HG03139 (cell line): Measurements from ENCODE around the gene CYP4V2.
"Not testable (repeated sequence)": the region's sequence is repeated elsewhere in the genome, so short reads cannot be mapped to it uniquely, and the experiment has no call there.

ENCODE experiments used
- ATAC-seq: cut with Tn5 transposase; IDR thresholded peaks from one replicate; pipeline ENCODE4 v1.9.1; 2021; ENCODE audit not compliant: unreplicated experiment

Gene CYP4V2

DNA sequence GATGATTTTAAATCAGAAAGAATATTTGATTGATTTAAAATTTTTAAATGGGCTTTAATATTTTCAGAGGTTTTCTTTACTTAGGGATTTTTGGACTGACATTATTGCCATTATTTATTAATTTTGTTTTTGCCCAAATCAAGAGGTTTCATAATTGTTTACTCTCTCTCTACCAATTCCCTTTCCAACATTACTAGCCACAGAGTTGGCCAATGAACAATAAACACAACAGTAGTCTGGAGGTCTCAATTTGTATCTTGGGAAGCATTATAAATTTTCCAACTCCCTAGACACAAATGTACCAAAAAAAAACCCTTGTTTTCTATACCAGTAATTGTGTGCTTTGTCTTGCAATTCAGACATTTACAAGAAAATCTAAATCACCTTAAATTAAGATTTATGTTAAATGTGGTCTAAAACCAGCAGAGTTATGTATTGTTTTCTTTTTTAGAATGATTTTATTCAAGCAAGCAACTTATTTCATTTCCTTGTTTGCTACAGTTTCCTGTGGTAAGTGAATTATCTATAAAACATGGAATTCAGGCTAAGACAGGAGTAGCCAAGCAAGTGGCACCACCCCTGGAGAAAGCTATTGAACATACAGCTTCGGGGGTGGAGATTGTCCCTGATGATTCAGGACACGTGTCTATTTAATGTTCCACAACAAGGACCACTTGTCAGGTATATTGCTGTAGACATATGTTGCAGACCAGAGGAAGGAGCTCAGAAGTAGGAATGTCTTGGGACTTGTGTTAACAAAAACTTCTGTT lies 36.6 kb downstream of the CYP4V2 start:
- ATAC-seq, result no peak

DNA sequence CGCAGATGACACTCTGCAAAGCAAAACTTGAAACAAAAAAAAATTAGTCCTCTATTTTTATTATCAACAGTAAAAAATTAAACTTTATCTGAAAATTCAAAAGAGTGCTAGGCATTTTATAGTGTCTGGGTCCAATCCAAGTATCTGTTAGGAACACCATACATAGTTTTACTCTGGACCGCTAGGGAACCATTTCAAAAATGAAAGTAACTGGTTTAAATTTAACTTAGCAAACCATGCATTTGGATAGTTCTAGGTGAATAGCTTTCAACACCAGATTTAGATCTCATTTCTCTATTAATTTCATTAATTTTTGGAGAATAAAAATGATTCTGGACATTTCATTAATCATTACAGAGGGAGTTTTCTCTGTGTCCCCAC lies 37.1 kb downstream of the CYP4V2 start:
- ATAC-seq, result no peak

DNA sequence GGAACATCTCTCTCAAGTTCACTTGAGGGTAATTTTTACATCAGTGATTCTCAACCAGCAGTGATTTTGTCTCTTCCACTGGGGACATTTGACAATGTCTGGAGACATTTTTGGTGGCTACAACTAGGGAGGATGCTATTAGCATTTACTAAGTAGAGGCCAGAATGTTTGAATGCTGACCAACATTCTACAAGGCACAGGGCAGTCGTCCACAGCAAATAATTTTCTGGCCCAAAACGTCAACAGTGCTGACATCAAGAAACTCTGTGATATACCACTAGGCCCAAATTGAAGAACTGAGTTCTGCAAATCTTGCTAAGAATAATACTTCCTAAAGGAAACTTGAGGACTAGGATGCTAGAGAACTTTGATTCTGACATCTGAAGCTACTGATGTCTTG lies 43.0 kb downstream of the CYP4V2 start:
- no peak for ATAC-seq

GRCh38 chr4:186236126-186236525 lies 44.8 kb downstream of the CYP4V2 start:
- ATAC-seq, result no peak

DNA sequence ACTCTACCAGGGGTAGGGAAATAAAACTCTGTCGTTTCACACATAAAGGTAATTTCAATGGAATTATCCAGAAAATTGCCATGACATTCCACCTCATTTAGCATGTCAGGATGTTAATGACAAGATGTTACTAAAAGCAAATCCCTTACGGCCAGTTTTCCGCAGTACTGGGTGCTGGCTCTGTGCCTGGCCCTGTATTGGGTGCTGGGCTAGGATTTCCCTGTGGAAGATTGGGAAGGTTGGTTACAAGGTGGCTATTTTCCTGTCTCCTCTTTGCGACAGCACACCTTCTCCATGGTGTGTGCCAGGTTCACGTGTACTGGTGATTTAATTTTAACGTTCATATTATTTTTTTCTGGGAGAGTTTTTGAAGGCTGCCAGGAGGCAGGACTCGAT lies 49.1 kb downstream of the CYP4V2 start:
- no peak for ATAC-seq

DNA sequence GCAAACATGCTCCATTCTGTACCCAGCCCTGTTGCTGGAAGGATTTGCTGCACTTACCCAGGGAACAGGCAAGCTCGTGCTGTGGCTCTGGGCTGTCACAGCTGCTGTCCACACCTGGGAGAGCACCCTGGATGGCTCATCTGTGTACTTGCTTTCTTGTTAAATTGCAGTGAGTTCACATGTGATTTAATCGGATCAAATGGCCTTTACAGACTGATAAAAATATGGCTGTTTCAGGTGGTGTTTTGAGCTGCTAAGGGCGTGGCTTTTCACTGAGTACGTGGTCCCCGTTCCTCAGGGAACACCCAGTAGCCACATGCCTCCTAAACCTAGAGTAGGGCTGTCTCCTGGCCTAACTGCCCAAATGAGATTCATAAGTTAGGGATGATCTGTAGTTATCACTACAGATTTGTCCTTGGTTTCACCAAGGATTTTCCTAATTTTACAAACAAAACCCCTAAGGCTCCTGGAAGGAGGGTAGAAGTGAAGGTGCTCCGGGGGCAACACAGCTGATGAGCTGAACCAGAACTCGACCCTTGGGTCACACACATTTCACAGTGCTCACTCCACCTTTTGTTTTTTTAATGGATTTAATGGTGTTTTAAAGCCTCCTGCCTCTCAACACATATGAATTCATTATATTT lies 49.6 kb downstream of the CYP4V2 start:
- no peak for ATAC-seq

DNA sequence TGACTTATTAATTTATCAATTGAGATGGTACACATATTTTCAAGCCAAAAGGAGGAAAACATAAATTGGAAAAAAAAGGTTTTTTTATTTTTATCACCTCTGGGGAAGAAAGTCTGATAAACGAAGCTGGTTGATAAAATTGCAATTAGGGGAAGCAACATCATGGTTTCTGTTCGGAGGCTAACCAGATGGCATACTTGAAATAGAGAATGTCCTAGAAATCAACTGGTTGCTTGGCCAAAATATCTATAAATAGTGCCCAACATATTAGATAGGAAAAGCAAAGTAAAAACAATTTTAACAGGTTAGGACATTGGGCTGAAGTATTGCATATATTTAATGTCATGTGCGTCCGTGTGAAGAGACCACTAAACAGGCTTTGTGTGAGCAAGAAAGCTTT lies 50.2 kb downstream of the CYP4V2 start:
- ATAC-seq, result no peak

DNA sequence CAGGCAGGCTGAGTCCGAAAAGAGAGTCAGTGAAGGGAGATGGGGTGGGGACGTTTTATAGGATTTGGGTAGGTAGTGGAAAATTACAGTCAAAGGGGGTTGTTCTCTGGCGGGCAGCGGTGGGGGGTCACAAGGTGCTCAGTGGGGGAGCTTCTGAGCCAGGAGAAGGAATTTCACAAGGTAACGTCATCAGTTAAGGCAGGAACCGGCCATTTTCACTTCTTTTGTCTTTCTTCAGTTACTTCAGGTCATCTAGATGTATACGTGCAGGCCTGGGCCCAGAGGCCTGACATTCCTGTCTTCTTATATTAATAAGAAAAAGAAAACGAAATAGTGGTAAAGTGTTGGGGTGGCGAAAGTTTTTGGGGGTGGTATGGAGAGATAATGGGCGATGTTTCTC lies 50.7 kb downstream of the CYP4V2 start:
- ATAC-seq, result not testable (repeated sequence)

- no peak for ATAC-seq
Measured at GRCh38 chr4:186243331-186243730, 52.0 kb downstream of the CYP4V2 start.

DNA sequence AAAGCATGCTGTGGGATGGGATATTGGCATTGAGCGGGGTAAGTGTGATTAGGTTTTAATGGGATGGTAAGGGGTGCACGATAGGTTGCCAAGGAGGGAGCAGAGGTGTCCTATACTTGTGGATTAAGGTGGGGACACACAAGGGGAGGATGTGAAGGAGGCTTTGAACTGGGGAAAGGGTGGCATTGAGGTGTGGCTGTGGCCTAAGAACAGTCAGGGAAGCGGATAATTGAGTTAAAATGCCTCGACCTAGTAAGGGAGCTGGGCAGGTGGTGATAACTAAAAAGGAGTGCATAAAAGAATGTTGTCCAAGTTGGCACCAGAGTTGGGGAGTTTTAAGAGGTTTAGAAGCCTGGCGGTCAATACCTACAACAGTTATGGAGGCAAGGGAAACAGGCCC lies 53.5 kb downstream of the CYP4V2 start:
- ATAC-seq, result no peak

- ATAC-seq, result not testable (repeated sequence)
Measured at GRCh38 chr4:186247062-186247752, 55.8 kb downstream of the CYP4V2 start.

- ATAC-seq, result no peak
Measured at GRCh38 chr4:186248643-186249042, 57.3 kb downstream of the CYP4V2 start.

DNA sequence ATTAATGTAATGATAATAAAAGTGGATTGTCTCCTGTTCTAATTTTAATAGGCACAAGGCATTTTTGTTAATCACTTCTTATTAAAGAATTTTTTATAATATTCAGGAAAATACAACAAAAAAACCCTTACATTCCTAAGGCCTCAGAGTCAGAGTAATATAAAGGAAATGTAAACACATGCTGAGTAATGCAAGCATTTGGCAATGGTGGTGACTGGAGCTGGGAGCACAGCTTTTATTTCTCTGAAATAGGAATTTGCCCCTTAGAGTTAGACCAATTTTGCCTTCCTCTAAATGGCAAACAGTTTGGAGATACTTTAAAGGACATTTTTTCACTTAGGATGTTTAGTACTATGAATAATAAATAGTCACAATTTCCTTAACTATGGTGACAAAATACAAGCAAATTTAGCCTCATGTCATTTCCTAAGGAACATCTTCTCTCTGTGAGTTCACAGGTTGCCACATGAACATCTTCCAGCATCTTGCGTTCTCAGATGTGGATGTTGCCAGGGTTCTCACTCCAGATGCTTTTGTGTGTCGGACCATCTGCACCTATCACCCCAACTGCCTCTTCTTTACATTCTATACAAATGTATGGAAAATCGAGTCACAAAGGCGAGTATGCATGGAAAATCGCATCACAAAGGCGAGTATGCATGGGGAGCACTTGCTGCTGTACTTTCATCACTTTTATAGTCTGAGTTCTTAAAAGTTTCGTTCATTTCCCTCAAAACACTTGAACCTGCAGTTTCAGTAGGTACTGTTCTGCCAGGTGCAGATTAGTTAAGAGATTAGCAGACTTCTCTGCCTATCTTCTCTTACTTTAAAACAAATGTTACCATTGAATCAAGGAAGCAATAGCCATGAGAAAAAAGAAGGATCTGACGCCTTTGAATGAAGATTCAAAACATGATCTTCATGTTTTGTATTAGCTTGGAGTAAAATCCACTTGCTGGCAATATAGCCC lies 58.7 kb downstream of the CYP4V2 start:
- ATAC-seq, result no peak

- no peak for ATAC-seq
Measured at GRCh38 chr4:186250760-186251159, 59.4 kb downstream of the CYP4V2 start.

GRCh38 chr4:186255122-186255521 lies 63.8 kb downstream of the CYP4V2 start:
- no peak for ATAC-seq

GRCh38 chr4:186258216-186258811 lies 66.9 kb downstream of the CYP4V2 start:
- ATAC-seq, result no peak

DNA sequence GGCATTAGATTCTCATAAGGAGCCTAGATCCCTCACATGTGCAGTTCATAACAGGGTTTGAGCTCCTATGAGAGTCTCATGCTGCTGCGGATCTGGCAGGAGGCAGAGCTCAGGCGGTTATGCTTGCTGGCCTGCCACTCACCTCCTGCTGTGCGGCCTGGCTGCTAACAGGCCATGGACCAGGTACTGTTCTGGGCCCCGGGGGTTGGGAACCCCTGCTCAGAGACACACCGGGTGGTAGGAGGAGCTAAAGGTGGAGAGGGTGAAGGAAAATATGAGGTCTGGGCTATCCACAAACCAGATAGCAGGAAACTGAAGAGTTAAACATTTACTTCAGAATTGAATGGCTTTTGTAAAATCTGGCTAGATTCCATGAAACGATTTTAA lies 68.7 kb downstream of the CYP4V2 start:
- no peak for ATAC-seq
